GM23338 (cell line): ENCODE results near the gene CRB2. TPM values are rescaled to one million over a fixed set of nuclear protein-coding genes. Genes with fewer than 3 reads are reported as not detected.

Experiments
- ATAC-seq: fragments of 200-7000 bp; cut with Tn5 transposase; 3 replicates; pipeline ENCODE4 v1.9.1; 2020
- DNase-seq: peaks from one replicate; pipeline ENCODE4 v3.0.0-alpha.2; 2015; ENCODE audit warnings: low spot score
- H2AFZ ChIP-seq: fragments of 200-600 bp; sonication (generic); 2 replicates; pipeline ENCODE4 v1.8.0; 2016; ENCODE audit warnings: antibody characterized with exemption, mild to moderate bottlenecking, moderate library complexity
- H3F3A ChIP-seq: fragments of 200-600 bp; sonication (generic); replicated peaks from 2 replicates; pipeline ENCODE4 v1.8.0; 2017; ENCODE audit warnings: antibody characterized with exemption, mixed run types, low read depth
- H3K27ac ChIP-seq: fragments of 200-600 bp; sonication (generic); 2 replicates; pipeline ENCODE4 v1.6.1; 2016; ENCODE audit warnings: low read depth
- H3K27me3 ChIP-seq: fragments of 200-600 bp; sonication (generic); 2 replicates; pipeline ENCODE4 v1.8.0; 2016; ENCODE audit warnings: mild to moderate bottlenecking, mixed run types, moderate library complexity; ENCODE audit not compliant: insufficient read depth
- H3K36me3 ChIP-seq: fragments of 200-600 bp; sonication (generic); 2 replicates; pipeline ENCODE4 v1.8.0; 2016; ENCODE audit warnings: mild to moderate bottlenecking; ENCODE audit not compliant: insufficient read depth
- H3K4me1 ChIP-seq: fragments of 200-600 bp; sonication (generic); 2 replicates; pipeline ENCODE4 v1.8.0; 2016; ENCODE audit warnings: mild to moderate bottlenecking, moderate library complexity; ENCODE audit not compliant: insufficient read depth
- H3K4me2 ChIP-seq: fragments of 200-600 bp; sonication (generic); 2 replicates; pipeline ENCODE4 v1.7.1; 2017; ENCODE audit warnings: mixed run types
- H3K4me3 ChIP-seq: fragments of 200-600 bp; sonication (generic); 2 replicates; pipeline ENCODE4 v1.6.1; 2016; ENCODE audit warnings: mixed run types
- H3K79me2 ChIP-seq: fragments of 200-600 bp; sonication (generic); replicated peaks from 2 replicates; pipeline ENCODE4 v1.8.0; 2017; ENCODE audit warnings: mild to moderate bottlenecking; ENCODE audit not compliant: insufficient read depth
- H3K9me2 ChIP-seq: fragments of 200-600 bp; sonication (generic); 2 replicates; pipeline ENCODE4 v1.8.0; 2017; ENCODE audit not compliant: insufficient read depth
- H4K20me1 ChIP-seq: fragments of 200-600 bp; sonication (generic); replicated peaks from 2 replicates; pipeline ENCODE4 v1.8.0; 2017; ENCODE audit warnings: mild to moderate bottlenecking; ENCODE audit not compliant: insufficient read depth
- H3K27ac Mint-ChIP-seq: 2 replicates; pipeline ENCODE4 v1.8.0; 2020; ENCODE audit warnings: inconsistent platforms, mild to moderate bottlenecking, moderate library complexity, mixed read lengths
- H3K27me3 Mint-ChIP-seq: 3 replicates; pipeline ENCODE4 v1.8.0; 2022; ENCODE audit warnings: low read depth, mild to moderate bottlenecking, moderate library complexity, mixed read lengths, inconsistent platforms; ENCODE audit not compliant: insufficient read depth, poor library complexity
- H3K36me3 Mint-ChIP-seq: 3 replicates; pipeline ENCODE4 v1.8.0; 2021; ENCODE audit warnings: low read depth, mild to moderate bottlenecking, inconsistent platforms, moderate library complexity, mixed read lengths
- H3K4me1 Mint-ChIP-seq: 3 replicates; pipeline ENCODE4 v1.8.0; 2020; ENCODE audit warnings: mild to moderate bottlenecking, inconsistent platforms, mixed read lengths
- H3K4me3 Mint-ChIP-seq: 3 replicates; pipeline ENCODE4 v1.8.0; 2021; ENCODE audit warnings: moderate library complexity, mild to moderate bottlenecking, inconsistent platforms, mixed read lengths
- H3K9me3 Mint-ChIP-seq: 3 replicates; pipeline ENCODE4 v1.8.0; 2020; ENCODE audit warnings: moderate library complexity, mild to moderate bottlenecking, inconsistent platforms, mixed read lengths
- CREB1 ChIP-seq: fragments of 250-450 bp; sonication (Bioruptor Pico); IDR thresholded peaks from 2 replicates; pipeline ENCODE4 v1.5.0; 2020; ENCODE audit warnings: low read depth, mild to moderate bottlenecking, moderate library complexity
- EZH2 ChIP-seq: fragments of 200-600 bp; sonication (generic); IDR thresholded peaks from one replicate; pipeline ENCODE4 v1.8.0; 2017; ENCODE audit warnings: antibody characterized with exemption, mild to moderate bottlenecking, low read depth; ENCODE audit not compliant: unreplicated experiment
- EZH2phosphoT487 ChIP-seq: fragments of 200-600 bp; sonication (generic); IDR thresholded peaks from one replicate; pipeline ENCODE4 v1.8.1; 2018; ENCODE audit warnings: antibody characterized with exemption; ENCODE audit not compliant: unreplicated experiment
- JUNB ChIP-seq: IDR thresholded peaks from one replicate; pipeline ENCODE4 v1.6.1; 2016; ENCODE audit warnings: antibody characterized with exemption; ENCODE audit not compliant: unreplicated experiment
- NANOG ChIP-seq: IDR thresholded peaks from 2 replicates; pipeline ENCODE4 v1.6.1; 2016; ENCODE audit warnings: antibody characterized with exemption, borderline replicate concordance
- POLR2AphosphoS5 ChIP-seq: IDR thresholded peaks from 2 replicates; pipeline ENCODE4 v1.6.1; 2016; ENCODE audit warnings: antibody characterized with exemption, low read depth
- STAT1 ChIP-seq: IDR thresholded peaks from one replicate; pipeline ENCODE4 v1.6.1; 2016; ENCODE audit warnings: antibody characterized with exemption; ENCODE audit not compliant: unreplicated experiment
- ZNF114 ChIP-seq: fragments of 250-450 bp; sonication (Bioruptor Pico); IDR thresholded peaks from 2 replicates; pipeline ENCODE4 v1.5.0; 2020; ENCODE audit warnings: mild to moderate bottlenecking, moderate library complexity
- ZNF331 ChIP-seq: fragments of 250-450 bp; sonication (Bioruptor Pico); IDR thresholded peaks from 2 replicates; pipeline ENCODE4 v1.5.0; 2020; ENCODE audit warnings: low read depth, mild to moderate bottlenecking, moderate library complexity
- polyA plus RNA-seq: library from polyadenylated mRNA; unstranded; fragments of >200 nt; fragmentation: Nextera tagmentation; extraction: Ambion mirVana; gene quantifications from 2 replicates; pipeline ENCODE4 v1.2.1, GENCODE V29; 2016
- total RNA-seq: library from RNA; depleted of rRNA; stranded (reverse); fragments of >200 nt; shearing (Covaris generic); gene quantifications from 2 replicates; pipeline ENCODE4 v1.2.3, GENCODE V29; 2014
- TF ChIP-seq, protein P1 (sequence below): IDR thresholded peaks from one replicate; pipeline ENCODE4 v1.6.1; 2018; ENCODE audit warnings: antibody characterized with exemption; ENCODE audit not compliant: unreplicated experiment
- TF ChIP-seq, protein P2 (sequence below), 2 experiments: fragments of 200-600 bp in 1 of 2; sonication (generic) in 1 of 2; conservative IDR thresholded peaks; 2 replicates each; pipeline versions ENCODE4 v1.5.1 to v1.6.1; 2016 to 2017; ENCODE audit warnings: antibody characterized with exemption in 2 of 2, low read depth in 2 of 2, mild to moderate bottlenecking in 2 of 2, moderate library complexity in 1 of 2
- TF ChIP-seq, protein P3 (sequence below): IDR thresholded peaks from 2 replicates; pipeline ENCODE4 v1.6.1; 2016; ENCODE audit warnings: antibody characterized with exemption
- TF ChIP-seq, protein P4 (sequence below): fragments of 250-450 bp; sonication (Bioruptor Pico); IDR thresholded peaks from 2 replicates; pipeline ENCODE4 v1.5.0; 2020; ENCODE audit warnings: mild to moderate bottlenecking, moderate library complexity

Gene CRB2
- total and polyA plus RNA-seq, 2 experiments from 2014 or later: 0.34 to 10.2 TPM

DNA sequence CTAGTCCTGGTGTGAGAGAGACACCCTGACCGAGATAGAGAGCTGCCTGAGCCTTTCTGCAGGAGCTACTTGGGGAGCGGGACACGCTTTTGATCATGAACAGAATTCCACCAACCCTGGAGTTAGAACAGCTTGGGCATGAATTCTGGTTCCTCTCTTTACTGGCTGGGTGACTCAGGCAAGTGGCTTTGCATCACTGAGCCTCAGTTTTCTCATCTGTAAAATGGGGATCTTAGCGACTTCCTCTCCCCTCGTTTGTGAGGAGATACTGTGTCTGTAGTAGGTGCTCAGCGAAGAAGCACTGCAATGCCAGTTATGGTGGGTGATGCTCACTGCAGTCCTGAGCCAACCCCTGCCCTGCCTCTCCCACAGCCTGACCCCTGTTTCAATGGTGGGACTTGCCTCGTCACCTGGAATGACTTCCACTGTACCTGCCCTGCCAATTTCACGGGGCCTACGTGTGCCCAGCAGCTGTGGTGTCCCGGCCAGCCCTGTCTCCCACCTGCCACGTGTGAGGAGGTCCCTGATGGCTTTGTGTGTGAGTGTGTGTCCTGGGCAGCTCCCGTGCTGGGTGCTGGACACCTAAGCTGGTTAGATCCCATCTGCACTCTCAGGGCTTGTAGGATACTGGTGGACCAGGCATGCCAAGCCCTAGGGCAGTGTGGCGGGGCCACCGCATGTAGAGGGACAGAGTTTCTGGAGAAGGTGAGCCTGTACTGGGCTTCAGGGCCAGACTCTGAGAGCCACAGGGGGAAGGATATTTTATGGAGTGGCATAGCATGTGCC, 16.0 kb downstream of the CRB2 start:
- Histone ChIP-seq H3K27me3 (peaks cover 31% of the 10 kb centered on the region), H3K27ac (no peak overlapping the region), H3K4me3 (no peak overlapping the region), H3K4me1 (peaks cover 5% of the 10 kb centered on the region; the same call in 1 of the 2 replicates), H3K79me2 (no peaks in the 10 kb centered on the region), H2AFZ (no peak overlapping the region), H3K9me2 (no peaks in the 10 kb centered on the region), H3F3A (no peaks in the 10 kb centered on the region; the same call in 1 of the 2 replicates), H4K20me1 (no peaks in the 10 kb centered on the region), H3K36me3 (no peaks in the 10 kb centered on the region), H3K4me2 (no peak overlapping the region)
- DNase-seq (no peak), ATAC-seq (no peak)
- Mint-ChIP-seq H3K36me3 (no peaks in the 10 kb centered on the region), H3K9me3 (no peaks in the 10 kb centered on the region), H3K4me1 (peaks cover 30% of the 10 kb centered on the region), H3K27me3 (peaks cover 45% of the 10 kb centered on the region), H3K27ac (no peak overlapping the region), H3K4me3 (peak overlapping the region; percentile 58; the same call in 2 of the 3 replicates)
- TF ChIP-seq, protein P1, sequence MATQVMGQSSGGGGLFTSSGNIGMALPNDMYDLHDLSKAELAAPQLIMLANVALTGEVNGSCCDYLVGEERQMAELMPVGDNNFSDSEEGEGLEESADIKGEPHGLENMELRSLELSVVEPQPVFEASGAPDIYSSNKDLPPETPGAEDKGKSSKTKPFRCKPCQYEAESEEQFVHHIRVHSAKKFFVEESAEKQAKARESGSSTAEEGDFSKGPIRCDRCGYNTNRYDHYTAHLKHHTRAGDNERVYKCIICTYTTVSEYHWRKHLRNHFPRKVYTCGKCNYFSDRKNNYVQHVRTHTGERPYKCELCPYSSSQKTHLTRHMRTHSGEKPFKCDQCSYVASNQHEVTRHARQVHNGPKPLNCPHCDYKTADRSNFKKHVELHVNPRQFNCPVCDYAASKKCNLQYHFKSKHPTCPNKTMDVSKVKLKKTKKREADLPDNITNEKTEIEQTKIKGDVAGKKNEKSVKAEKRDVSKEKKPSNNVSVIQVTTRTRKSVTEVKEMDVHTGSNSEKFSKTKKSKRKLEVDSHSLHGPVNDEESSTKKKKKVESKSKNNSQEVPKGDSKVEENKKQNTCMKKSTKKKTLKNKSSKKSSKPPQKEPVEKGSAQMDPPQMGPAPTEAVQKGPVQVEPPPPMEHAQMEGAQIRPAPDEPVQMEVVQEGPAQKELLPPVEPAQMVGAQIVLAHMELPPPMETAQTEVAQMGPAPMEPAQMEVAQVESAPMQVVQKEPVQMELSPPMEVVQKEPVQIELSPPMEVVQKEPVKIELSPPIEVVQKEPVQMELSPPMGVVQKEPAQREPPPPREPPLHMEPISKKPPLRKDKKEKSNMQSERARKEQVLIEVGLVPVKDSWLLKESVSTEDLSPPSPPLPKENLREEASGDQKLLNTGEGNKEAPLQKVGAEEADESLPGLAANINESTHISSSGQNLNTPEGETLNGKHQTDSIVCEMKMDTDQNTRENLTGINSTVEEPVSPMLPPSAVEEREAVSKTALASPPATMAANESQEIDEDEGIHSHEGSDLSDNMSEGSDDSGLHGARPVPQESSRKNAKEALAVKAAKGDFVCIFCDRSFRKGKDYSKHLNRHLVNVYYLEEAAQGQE: no peak
- TF ChIP-seq NANOG: no peak
- no peak for TF ChIP-seq POLR2AphosphoS5
- no peak for TF ChIP-seq ZNF331
- TF ChIP-seq, protein P2, sequence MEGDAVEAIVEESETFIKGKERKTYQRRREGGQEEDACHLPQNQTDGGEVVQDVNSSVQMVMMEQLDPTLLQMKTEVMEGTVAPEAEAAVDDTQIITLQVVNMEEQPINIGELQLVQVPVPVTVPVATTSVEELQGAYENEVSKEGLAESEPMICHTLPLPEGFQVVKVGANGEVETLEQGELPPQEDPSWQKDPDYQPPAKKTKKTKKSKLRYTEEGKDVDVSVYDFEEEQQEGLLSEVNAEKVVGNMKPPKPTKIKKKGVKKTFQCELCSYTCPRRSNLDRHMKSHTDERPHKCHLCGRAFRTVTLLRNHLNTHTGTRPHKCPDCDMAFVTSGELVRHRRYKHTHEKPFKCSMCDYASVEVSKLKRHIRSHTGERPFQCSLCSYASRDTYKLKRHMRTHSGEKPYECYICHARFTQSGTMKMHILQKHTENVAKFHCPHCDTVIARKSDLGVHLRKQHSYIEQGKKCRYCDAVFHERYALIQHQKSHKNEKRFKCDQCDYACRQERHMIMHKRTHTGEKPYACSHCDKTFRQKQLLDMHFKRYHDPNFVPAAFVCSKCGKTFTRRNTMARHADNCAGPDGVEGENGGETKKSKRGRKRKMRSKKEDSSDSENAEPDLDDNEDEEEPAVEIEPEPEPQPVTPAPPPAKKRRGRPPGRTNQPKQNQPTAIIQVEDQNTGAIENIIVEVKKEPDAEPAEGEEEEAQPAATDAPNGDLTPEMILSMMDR (conservative IDR thresholded peaks at IDR 0.05; ENCODE audit: low read depth in 2 of 2): no peak
- TF ChIP-seq, protein P3, sequence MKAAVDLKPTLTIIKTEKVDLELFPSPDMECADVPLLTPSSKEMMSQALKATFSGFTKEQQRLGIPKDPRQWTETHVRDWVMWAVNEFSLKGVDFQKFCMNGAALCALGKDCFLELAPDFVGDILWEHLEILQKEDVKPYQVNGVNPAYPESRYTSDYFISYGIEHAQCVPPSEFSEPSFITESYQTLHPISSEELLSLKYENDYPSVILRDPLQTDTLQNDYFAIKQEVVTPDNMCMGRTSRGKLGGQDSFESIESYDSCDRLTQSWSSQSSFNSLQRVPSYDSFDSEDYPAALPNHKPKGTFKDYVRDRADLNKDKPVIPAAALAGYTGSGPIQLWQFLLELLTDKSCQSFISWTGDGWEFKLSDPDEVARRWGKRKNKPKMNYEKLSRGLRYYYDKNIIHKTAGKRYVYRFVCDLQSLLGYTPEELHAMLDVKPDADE: no peak
- no peak for TF ChIP-seq STAT1
- no peak for TF ChIP-seq CREB1 (CRISPR knock-in tag)
- no peak for TF ChIP-seq EZH2phosphoT487
- no peak for TF ChIP-seq JUNB
- TF ChIP-seq EZH2: no peak
- no peak for TF ChIP-seq ZNF114 (CRISPR knock-in tag)
- TF ChIP-seq, protein P4, sequence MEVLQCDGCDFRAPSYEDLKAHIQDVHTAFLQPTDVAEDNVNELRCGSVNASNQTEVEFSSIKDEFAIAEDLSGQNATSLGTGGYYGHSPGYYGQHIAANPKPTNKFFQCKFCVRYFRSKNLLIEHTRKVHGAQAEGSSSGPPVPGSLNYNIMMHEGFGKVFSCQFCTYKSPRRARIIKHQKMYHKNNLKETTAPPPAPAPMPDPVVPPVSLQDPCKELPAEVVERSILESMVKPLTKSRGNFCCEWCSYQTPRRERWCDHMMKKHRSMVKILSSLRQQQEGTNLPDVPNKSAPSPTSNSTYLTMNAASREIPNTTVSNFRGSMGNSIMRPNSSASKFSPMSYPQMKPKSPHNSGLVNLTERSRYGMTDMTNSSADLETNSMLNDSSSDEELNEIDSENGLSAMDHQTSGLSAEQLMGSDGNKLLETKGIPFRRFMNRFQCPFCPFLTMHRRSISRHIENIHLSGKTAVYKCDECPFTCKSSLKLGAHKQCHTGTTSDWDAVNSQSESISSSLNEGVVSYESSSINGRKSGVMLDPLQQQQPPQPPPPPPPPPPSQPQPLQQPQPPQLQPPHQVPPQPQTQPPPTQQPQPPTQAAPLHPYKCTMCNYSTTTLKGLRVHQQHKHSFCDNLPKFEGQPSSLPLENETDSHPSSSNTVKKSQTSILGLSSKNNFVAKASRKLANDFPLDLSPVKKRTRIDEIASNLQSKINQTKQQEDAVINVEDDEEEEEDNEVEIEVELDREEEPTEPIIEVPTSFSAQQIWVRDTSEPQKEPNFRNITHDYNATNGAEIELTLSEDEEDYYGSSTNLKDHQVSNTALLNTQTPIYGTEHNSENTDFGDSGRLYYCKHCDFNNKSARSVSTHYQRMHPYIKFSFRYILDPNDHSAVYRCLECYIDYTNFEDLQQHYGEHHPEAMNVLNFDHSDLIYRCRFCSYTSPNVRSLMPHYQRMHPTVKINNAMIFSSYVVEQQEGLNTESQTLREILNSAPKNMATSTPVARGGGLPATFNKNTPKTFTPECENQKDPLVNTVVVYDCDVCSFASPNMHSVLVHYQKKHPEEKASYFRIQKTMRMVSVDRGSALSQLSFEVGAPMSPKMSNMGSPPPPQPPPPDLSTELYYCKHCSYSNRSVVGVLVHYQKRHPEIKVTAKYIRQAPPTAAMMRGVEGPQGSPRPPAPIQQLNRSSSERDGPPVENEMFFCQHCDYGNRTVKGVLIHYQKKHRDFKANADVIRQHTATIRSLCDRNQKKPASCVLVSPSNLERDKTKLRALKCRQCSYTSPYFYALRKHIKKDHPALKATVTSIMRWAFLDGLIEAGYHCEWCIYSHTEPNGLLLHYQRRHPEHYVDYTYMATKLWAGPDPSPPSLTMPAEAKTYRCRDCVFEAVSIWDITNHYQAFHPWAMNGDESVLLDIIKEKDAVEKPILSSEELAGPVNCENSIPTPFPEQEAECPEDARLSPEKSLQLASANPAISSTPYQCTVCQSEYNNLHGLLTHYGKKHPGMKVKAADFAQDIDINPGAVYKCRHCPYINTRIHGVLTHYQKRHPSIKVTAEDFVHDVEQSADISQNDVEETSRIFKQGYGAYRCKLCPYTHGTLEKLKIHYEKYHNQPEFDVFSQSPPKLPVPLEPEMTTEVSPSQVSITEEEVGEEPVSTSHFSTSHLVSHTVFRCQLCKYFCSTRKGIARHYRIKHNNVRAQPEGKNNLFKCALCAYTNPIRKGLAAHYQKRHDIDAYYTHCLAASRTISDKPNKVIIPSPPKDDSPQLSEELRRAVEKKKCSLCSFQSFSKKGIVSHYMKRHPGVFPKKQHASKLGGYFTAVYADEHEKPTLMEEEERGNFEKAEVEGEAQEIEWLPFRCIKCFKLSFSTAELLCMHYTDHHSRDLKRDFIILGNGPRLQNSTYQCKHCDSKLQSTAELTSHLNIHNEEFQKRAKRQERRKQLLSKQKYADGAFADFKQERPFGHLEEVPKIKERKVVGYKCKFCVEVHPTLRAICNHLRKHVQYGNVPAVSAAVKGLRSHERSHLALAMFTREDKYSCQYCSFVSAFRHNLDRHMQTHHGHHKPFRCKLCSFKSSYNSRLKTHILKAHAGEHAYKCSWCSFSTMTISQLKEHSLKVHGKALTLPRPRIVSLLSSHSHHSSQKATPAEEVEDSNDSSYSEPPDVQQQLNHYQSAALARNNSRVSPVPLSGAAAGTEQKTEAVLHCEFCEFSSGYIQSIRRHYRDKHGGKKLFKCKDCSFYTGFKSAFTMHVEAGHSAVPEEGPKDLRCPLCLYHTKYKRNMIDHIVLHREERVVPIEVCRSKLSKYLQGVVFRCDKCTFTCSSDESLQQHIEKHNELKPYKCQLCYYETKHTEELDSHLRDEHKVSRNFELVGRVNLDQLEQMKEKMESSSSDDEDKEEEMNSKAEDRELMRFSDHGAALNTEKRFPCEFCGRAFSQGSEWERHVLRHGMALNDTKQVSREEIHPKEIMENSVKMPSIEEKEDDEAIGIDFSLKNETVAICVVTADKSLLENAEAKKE (CRISPR knock-in tag): no peak
